IPS DF 19.7 (cell line): ENCODE data around the gene RBCK1.

ENCODE experiments used
- DNase-seq: peaks from one replicate; pipeline ENCODE4 v3.0.0-alpha.2; 2013; ENCODE audit warnings: low read depth, low spot score

RBCK1 gene

GRCh38 chr20:399182-399707 lies 8.9 kb upstream of the RBCK1 start:
- DNase-seq = no peak

- DNase-seq = no peak
These were observed 8.0 kb upstream of the RBCK1 start for GRCh38 chr20:400128-400453.

- no peak for DNase-seq
These were observed 7.4 kb upstream of the RBCK1 start for GRCh38 chr20:400454-401275.

- DNase-seq = no peak
These were observed 6.2 kb upstream of the RBCK1 start for GRCh38 chr20:401682-402495.

GRCh38 chr20:402496-402885 lies 5.6 kb upstream of the RBCK1 start:
- DNase-seq = no peak

GRCh38 chr20:402898-403581 lies 5.1 kb upstream of the RBCK1 start:
- DNase-seq = no peak

- DNase-seq = no peak
These were observed 4.5 kb upstream of the RBCK1 start for GRCh38 chr20:403582-403957.

GRCh38 chr20:404088-404487 lies 4.0 kb upstream of the RBCK1 start:
- no peak for DNase-seq

GRCh38 chr20:406200-407132 lies 1.6 kb upstream of the RBCK1 start:
- DNase-seq = no peak

GRCh38 chr20:407133-407952 lies 756 bp upstream of the RBCK1 start:
- DNase-seq = peak; percentile 69

GRCh38 chr20:408843-409696 lies 971 bp downstream of the RBCK1 start:
- no peak for DNase-seq

GRCh38 chr20:409697-410559 lies 1.8 kb downstream of the RBCK1 start:
- DNase-seq = no peak

- DNase-seq = no peak
These were observed 4.0 kb downstream of the RBCK1 start for GRCh38 chr20:412081-412480.

- no peak for DNase-seq
These were observed 6.1 kb downstream of the RBCK1 start for GRCh38 chr20:414161-414560.

- DNase-seq = no peak
These were observed 7.8 kb downstream of the RBCK1 start for GRCh38 chr20:415820-416322.

- DNase-seq = no peak
These were observed 9.1 kb downstream of the RBCK1 start for GRCh38 chr20:416950-417800.

GRCh38 chr20:417801-418342 lies 9.8 kb downstream of the RBCK1 start:
- no peak for DNase-seq
